H1 (cell line): ENCODE measurements around the gene ENOX2. TPM values are rescaled to one million over a fixed set of nuclear protein-coding genes. Genes with fewer than 3 reads are reported as not detected.

Experiments used
- CTCF ChIA-PET: fragments of 300-600 bp; sonication (Branson Sonifier 250); formaldehyde crosslinking; loops from one replicate; lab custom pipeline; 2021; ENCODE audit not compliant: partially characterized antibody; lab: Charles Lee
- POLR2A ChIA-PET: fragments of 300-600 bp; sonication (Branson Sonifier 250); formaldehyde crosslinking; loops from one replicate; lab custom pipeline; 2021; ENCODE audit warnings: inconsistent platforms; ENCODE audit not compliant: partially characterized antibody; lab: Charles Lee
- DNase-seq, 2 experiments: peaks; one replicate each; pipeline versions ENCODE4 v3.0.0 to v3.0.0-alpha.2; 2010 to 2022; ENCODE audit warnings: low spot score in 2 of 2, low read depth in 1 of 2, mixed read lengths in 1 of 2
- FAIRE-seq: peaks from 2 replicates; lab custom pipeline; 2011; peaks lifted over from hg19 to GRCh38; lab: Jason Lieb, UNC
- H2AFZ ChIP-seq: 2 replicates; pipeline ENCODE4 v1.8.1; 2012; ENCODE audit warnings: low read length, inconsistent platforms
- H2AK5ac ChIP-seq: 2 replicates; pipeline ENCODE4 v1.6.1; 2013; ENCODE audit warnings: low read depth, low read length
- H2BK120ac ChIP-seq: replicated peaks from 2 replicates; pipeline ENCODE3; 2013; ENCODE audit warnings: low read depth, low read length, inconsistent platforms
- H2BK12ac ChIP-seq: 2 replicates; pipeline ENCODE4 v1.6.1; 2013; ENCODE audit warnings: low read depth, low read length
- H2BK15ac ChIP-seq: 2 replicates; pipeline ENCODE4 v1.6.1; 2013; ENCODE audit warnings: low read length
- H2BK20ac ChIP-seq: 2 replicates; pipeline ENCODE4 v1.6.1; 2013; ENCODE audit warnings: low read length
- H2BK5ac ChIP-seq: 2 replicates; pipeline ENCODE4 v1.6.1; 2013; ENCODE audit warnings: low read depth, low read length
- H3K14ac ChIP-seq: 2 replicates; pipeline ENCODE4 v1.6.1; 2013; ENCODE audit warnings: inconsistent platforms; ENCODE audit not compliant: insufficient read length
- H3K18ac ChIP-seq: 2 replicates; pipeline ENCODE4 v1.6.1; 2013; ENCODE audit warnings: low read length; ENCODE audit errors: extremely low read depth
- H3K23ac ChIP-seq: 2 replicates; pipeline ENCODE4 v1.6.1; 2013; ENCODE audit warnings: inconsistent platforms; ENCODE audit not compliant: insufficient read length
- H3K23me2 ChIP-seq: 2 replicates; pipeline ENCODE4 v1.6.1; 2013; ENCODE audit warnings: low read depth, low read length
- H3K27ac ChIP-seq: 2 replicates; pipeline ENCODE4 v1.6.1; 2011; ENCODE audit warnings: low read depth, low read length, inconsistent platforms
- H3K27me3 ChIP-seq, 4 experiments: replicated peaks in 1 of 4; 1 replicate in 1 of 4; 2 replicates in 3 of 4; pipeline versions ENCODE4 v1.6.1 to v1.8.1; 2011 to 2013; ENCODE audit warnings: low read length in 3 of 4, mild to moderate bottlenecking in 3 of 4, inconsistent platforms in 2 of 4, mixed read lengths in 2 of 4, moderate library complexity in 1 of 4; ENCODE audit not compliant: control insufficient read depth in 3 of 4, insufficient read depth in 3 of 4; ENCODE audit errors: extremely low read depth in 1 of 4
- H3K36me3 ChIP-seq, 4 experiments: 2 replicates each; pipeline versions ENCODE4 v1.6.1 to v1.8.1; 2011 to 2013; ENCODE audit warnings: mild to moderate bottlenecking in 4 of 4, low read length in 3 of 4, moderate library complexity in 2 of 4, control low read depth in 1 of 4, inconsistent platforms in 1 of 4; ENCODE audit not compliant: insufficient read depth in 4 of 4, control insufficient read depth in 2 of 4
- H3K4ac ChIP-seq: replicated peaks from 2 replicates; pipeline ENCODE3; 2013; ENCODE audit warnings: low read length, low read depth, mixed read lengths, inconsistent platforms; ENCODE audit not compliant: insufficient read length
- H3K4me1 ChIP-seq, 4 experiments: replicated peaks in 1 of 4; 1 replicate in 1 of 4; 2 replicates in 3 of 4; pipeline versions ENCODE4 v1.6.1 to v1.8.1; 2011 to 2013; ENCODE audit warnings: low read length in 3 of 4, inconsistent platforms in 2 of 4, mixed read lengths in 1 of 4; ENCODE audit not compliant: insufficient read depth in 4 of 4, control insufficient read depth in 3 of 4
- H3K4me2 ChIP-seq, 2 experiments: 2 replicates each; pipeline versions ENCODE4 v1.6.1 to v1.8.1; 2011 to 2013; ENCODE audit warnings: low read depth in 2 of 2, low read length in 2 of 2, control low read depth in 1 of 2, inconsistent platforms in 1 of 2, mild to moderate bottlenecking in 1 of 2; ENCODE audit not compliant: insufficient read depth in 1 of 2
- H3K4me3 ChIP-seq, 4 experiments: fragments of 200-600, 300-600 bp in 1 of 4; sonication (generic), shearing (Covaris generic), sonication (Bioruptor Twin) in 1 of 4; 2 replicates each; pipeline versions ENCODE4 v1.5.1 to v1.8.1; 2011 to 2016; ENCODE audit warnings: low read length in 4 of 4, low read depth in 3 of 4, control low read depth in 2 of 4, inconsistent platforms in 2 of 4, mild to moderate bottlenecking in 2 of 4, mixed read lengths in 1 of 4, moderate library complexity in 1 of 4; ENCODE audit not compliant: insufficient read depth in 2 of 4; ENCODE audit errors: extremely low read depth in 1 of 4
- H3K56ac ChIP-seq: replicated peaks from 2 replicates; pipeline ENCODE3; 2013; ENCODE audit warnings: low read depth, mild to moderate bottlenecking, mixed read lengths, low read length, inconsistent platforms; ENCODE audit not compliant: insufficient read length
- H3K79me1 ChIP-seq: 2 replicates; pipeline ENCODE4 v1.6.1; 2013; ENCODE audit warnings: low read depth, low read length, control low read depth
- H3K79me2 ChIP-seq, 2 experiments: 2 replicates each; pipeline versions ENCODE4 v1.6.1 to v1.8.1; 2012 to 2013; ENCODE audit warnings: low read length in 2 of 2, mild to moderate bottlenecking in 2 of 2, inconsistent platforms in 1 of 2; ENCODE audit not compliant: insufficient read depth in 2 of 2, control insufficient read depth in 1 of 2
- H3K9ac ChIP-seq, 4 experiments: replicated peaks in 1 of 4; 1 replicate in 1 of 4; 2 replicates in 3 of 4; pipeline versions ENCODE4 v1.6.1 to v1.8.1; 2011 to 2013; ENCODE audit warnings: low read depth in 3 of 4, low read length in 3 of 4, control low read depth in 2 of 4, mild to moderate bottlenecking in 2 of 4, moderate library complexity in 2 of 4, inconsistent platforms in 1 of 4; ENCODE audit errors: extremely low read depth in 1 of 4
- H3K9me3 ChIP-seq, 2 experiments: 2 replicates each; pipeline versions ENCODE4 v1.6.1 to v1.8.1; 2012 to 2013; ENCODE audit warnings: mild to moderate bottlenecking in 2 of 2, moderate library complexity in 2 of 2, control low read depth in 1 of 2, inconsistent platforms in 1 of 2, low read depth in 1 of 2, low read length in 1 of 2, mixed read lengths in 1 of 2; ENCODE audit not compliant: insufficient read depth in 2 of 2
- H4K20me1 ChIP-seq, 2 experiments: replicated peaks in 1 of 2; 2 replicates each; pipeline versions ENCODE3 to v1.8.1; 2011 to 2013; ENCODE audit warnings: inconsistent platforms in 2 of 2, low read length in 2 of 2, mild to moderate bottlenecking in 1 of 2; ENCODE audit not compliant: insufficient read depth in 2 of 2, control insufficient read depth in 1 of 2
- H4K5ac ChIP-seq: 2 replicates; pipeline ENCODE4 v1.6.1; 2013; ENCODE audit warnings: low read length, low read depth, mixed read lengths, inconsistent platforms; ENCODE audit not compliant: insufficient read length
- H4K8ac ChIP-seq: 2 replicates; pipeline ENCODE4 v1.8.0; 2013; ENCODE audit warnings: mild to moderate bottlenecking, moderate library complexity, low read length, inconsistent platforms; ENCODE audit not compliant: insufficient read depth; ENCODE audit errors: extremely low read depth
- H4K91ac ChIP-seq: replicated peaks from 2 replicates; pipeline ENCODE3; 2013; ENCODE audit warnings: low read length, mixed read lengths, inconsistent platforms; ENCODE audit not compliant: insufficient read length
- BCL11A ChIP-seq, 2 experiments: IDR thresholded peaks; one replicate each; pipeline ENCODE4 v1.6.1; 2011; ENCODE audit warnings: low read depth in 2 of 2, low read length in 2 of 2, mild to moderate bottlenecking in 2 of 2
- CTBP2 ChIP-seq: IDR thresholded peaks from 2 replicates; pipeline ENCODE4 v1.7.0; 2011; ENCODE audit warnings: borderline replicate concordance, mild to moderate bottlenecking, moderate library complexity, mixed read lengths, low read length; ENCODE audit not compliant: insufficient read depth, insufficient read length
- CTCF ChIP-seq, 3 experiments: IDR thresholded peaks; 1 replicate in 2 of 3; 2 replicates in 1 of 3; pipeline versions ENCODE4 v1.5.1 to v1.6.1; 2011; ENCODE audit warnings: low read length in 3 of 3, mild to moderate bottlenecking in 3 of 3, inconsistent platforms in 2 of 3, low read depth in 1 of 3, moderate library complexity in 1 of 3; ENCODE audit not compliant: insufficient read depth in 1 of 3; ENCODE audit errors: control extremely low read depth in 1 of 3
- GABPA ChIP-seq: IDR thresholded peaks from 2 replicates; pipeline ENCODE4 v1.6.1; 2011; ENCODE audit warnings: mild to moderate bottlenecking, low read length, moderate library complexity, borderline replicate concordance; ENCODE audit not compliant: insufficient read depth
- JUN ChIP-seq: IDR thresholded peaks from 2 replicates; pipeline ENCODE4 v1.6.1; 2011; ENCODE audit warnings: low read depth, mild to moderate bottlenecking, improper control_type of control experiment, low read length
- TCF12 ChIP-seq: IDR thresholded peaks from 2 replicates; pipeline ENCODE4 v1.6.1; 2011; ENCODE audit warnings: low read depth, mild to moderate bottlenecking, low read length
- polyA plus RNA-seq, 7 experiments: library from polyadenylated mRNA; depleted of rRNA in 3 of 7; stranded (reverse) in 5 of 7; unstranded in 2 of 7; fragments of >200 nt in 5 of 7; fragments of 200-250 nt in 2 of 7; gene quantifications; 1 replicate in 5 of 7; 2 replicates in 1 of 7; 4 replicates in 1 of 7; pipeline versions ENCODE4 v1.2.1 to v1.2.3, GENCODE V29; 2011 to 2013; ENCODE audit warnings: missing spikeins in 2 of 7, mixed read lengths in 2 of 7
- total RNA-seq: library from RNA; stranded (reverse); fragmentation: NEBNext Ultra II Directional; extraction: Animal tissue kit (Norgen Biotek cat#: 25700); gene quantifications from 2 replicates; pipeline ENCODE4 v1.2.1, GENCODE V29; 2021

Gene ENOX2
- total and polyA plus RNA-seq, 2 of the 8 experiments (the other 6 are each of a cell fraction or from before 2014, with no cell fraction given): 4.5 to 12.3 TPM

- Histone ChIP-seq H3K4me2 (no peak overlapping the region), H3K14ac (no peak overlapping the region), H4K8ac (no peak overlapping the region), H3K18ac (no peak overlapping the region), H2BK120ac (no peak overlapping the region), H2BK12ac (no peak overlapping the region), H3K4me1 (no peaks in the 10 kb centered on the region; a peak in 1 of 7 replicates), H3K23ac (no peak overlapping the region), H3K4me3 (no peak overlapping the region), H2AFZ (no peak overlapping the region), H2BK20ac (no peak overlapping the region), H3K9me3 (no peaks in the 10 kb centered on the region), H3K79me1 (no peaks in the 10 kb centered on the region), H3K9ac (no peak overlapping the region), H2BK15ac (no peak overlapping the region), H3K27me3 (no peaks in the 10 kb centered on the region), H3K4ac (no peak overlapping the region), H3K79me2 (no peaks in the 10 kb centered on the region), H3K23me2 (no peaks in the 10 kb centered on the region), H2AK5ac (no peak overlapping the region), H3K56ac (no peak overlapping the region), H3K27ac (no peak overlapping the region), H2BK5ac (no peak overlapping the region), H4K91ac (no peak overlapping the region), H3K36me3 (no peaks in the 10 kb centered on the region), H4K5ac (no peak overlapping the region), H4K20me1 (no peaks in the 10 kb centered on the region)
- no peak for FAIRE-seq
- TF ChIP-seq JUN: no peak
- no peak for TF ChIP-seq TCF12
- TF ChIP-seq CTBP2: no peak
- TF ChIP-seq CTCF (IDR thresholded peaks at IDR 0.05; ENCODE audit: control extremely low read depth in 1 of 3, insufficient read depth in 1 of 3, low read depth in 1 of 3, low read length in 3 of 3): no peak
- no peak for TF ChIP-seq GABPA
- no peak for TF ChIP-seq BCL11A (IDR thresholded peaks at IDR 0.05; ENCODE audit: low read depth in 2 of 2, low read length in 2 of 2)
- no peak for DNase-seq
- CTCF ChIA-PET: no interaction called here
- POLR2A ChIA-PET: no interaction called here
Observed at GRCh38 chrX:130876226-130876625, 26.8 kb downstream of the ENOX2 start.
